H1 (cell line): Measurements from ENCODE around the gene IL1A. TPM values are rescaled to one million over a fixed set of nuclear protein-coding genes. Genes with fewer than 3 reads are reported as not detected.

Experiments
- CTCF ChIA-PET: fragments of 300-600 bp; sonication (Branson Sonifier 250); formaldehyde crosslinking; loops from one replicate; lab custom pipeline; 2021; ENCODE audit not compliant: partially characterized antibody; lab: Charles Lee
- POLR2A ChIA-PET: fragments of 300-600 bp; sonication (Branson Sonifier 250); formaldehyde crosslinking; loops from one replicate; lab custom pipeline; 2021; ENCODE audit warnings: inconsistent platforms; ENCODE audit not compliant: partially characterized antibody; lab: Charles Lee
- DNase-seq, 2 experiments: peaks; one replicate each; pipeline versions ENCODE4 v3.0.0 to v3.0.0-alpha.2; 2010 to 2022; ENCODE audit warnings: low spot score in 2 of 2, low read depth in 1 of 2, mixed read lengths in 1 of 2
- FAIRE-seq: peaks from 2 replicates; lab custom pipeline; 2011; peaks lifted over from hg19 to GRCh38; lab: Jason Lieb, UNC
- H2AFZ ChIP-seq: 2 replicates; pipeline ENCODE4 v1.8.1; 2012; ENCODE audit warnings: low read length, inconsistent platforms
- H2AK5ac ChIP-seq: 2 replicates; pipeline ENCODE4 v1.6.1; 2013; ENCODE audit warnings: low read depth, low read length
- H2BK120ac ChIP-seq: replicated peaks from 2 replicates; pipeline ENCODE3; 2013; ENCODE audit warnings: low read depth, low read length, inconsistent platforms
- H2BK12ac ChIP-seq: 2 replicates; pipeline ENCODE4 v1.6.1; 2013; ENCODE audit warnings: low read depth, low read length
- H2BK15ac ChIP-seq: 2 replicates; pipeline ENCODE4 v1.6.1; 2013; ENCODE audit warnings: low read length
- H2BK20ac ChIP-seq: 2 replicates; pipeline ENCODE4 v1.6.1; 2013; ENCODE audit warnings: low read length
- H2BK5ac ChIP-seq: 2 replicates; pipeline ENCODE4 v1.6.1; 2013; ENCODE audit warnings: low read depth, low read length
- H3K14ac ChIP-seq: 2 replicates; pipeline ENCODE4 v1.6.1; 2013; ENCODE audit warnings: inconsistent platforms; ENCODE audit not compliant: insufficient read length
- H3K18ac ChIP-seq: 2 replicates; pipeline ENCODE4 v1.6.1; 2013; ENCODE audit warnings: low read length; ENCODE audit errors: extremely low read depth
- H3K23ac ChIP-seq: 2 replicates; pipeline ENCODE4 v1.6.1; 2013; ENCODE audit warnings: inconsistent platforms; ENCODE audit not compliant: insufficient read length
- H3K23me2 ChIP-seq: 2 replicates; pipeline ENCODE4 v1.6.1; 2013; ENCODE audit warnings: low read depth, low read length
- H3K27ac ChIP-seq: 2 replicates; pipeline ENCODE4 v1.6.1; 2011; ENCODE audit warnings: low read depth, low read length, inconsistent platforms
- H3K27me3 ChIP-seq, 4 experiments: replicated peaks in 1 of 4; 1 replicate in 1 of 4; 2 replicates in 3 of 4; pipeline versions ENCODE4 v1.6.1 to v1.8.1; 2011 to 2013; ENCODE audit warnings: low read length in 3 of 4, mild to moderate bottlenecking in 3 of 4, inconsistent platforms in 2 of 4, mixed read lengths in 2 of 4, moderate library complexity in 1 of 4; ENCODE audit not compliant: control insufficient read depth in 3 of 4, insufficient read depth in 3 of 4; ENCODE audit errors: extremely low read depth in 1 of 4
- H3K36me3 ChIP-seq, 4 experiments: 2 replicates each; pipeline versions ENCODE4 v1.6.1 to v1.8.1; 2011 to 2013; ENCODE audit warnings: mild to moderate bottlenecking in 4 of 4, low read length in 3 of 4, moderate library complexity in 2 of 4, control low read depth in 1 of 4, inconsistent platforms in 1 of 4; ENCODE audit not compliant: insufficient read depth in 4 of 4, control insufficient read depth in 2 of 4
- H3K4ac ChIP-seq: replicated peaks from 2 replicates; pipeline ENCODE3; 2013; ENCODE audit warnings: low read length, low read depth, mixed read lengths, inconsistent platforms; ENCODE audit not compliant: insufficient read length
- H3K4me1 ChIP-seq, 4 experiments: replicated peaks in 1 of 4; 1 replicate in 1 of 4; 2 replicates in 3 of 4; pipeline versions ENCODE4 v1.6.1 to v1.8.1; 2011 to 2013; ENCODE audit warnings: low read length in 3 of 4, inconsistent platforms in 2 of 4, mixed read lengths in 1 of 4; ENCODE audit not compliant: insufficient read depth in 4 of 4, control insufficient read depth in 3 of 4
- H3K4me2 ChIP-seq, 2 experiments: 2 replicates each; pipeline versions ENCODE4 v1.6.1 to v1.8.1; 2011 to 2013; ENCODE audit warnings: low read depth in 2 of 2, low read length in 2 of 2, control low read depth in 1 of 2, inconsistent platforms in 1 of 2, mild to moderate bottlenecking in 1 of 2; ENCODE audit not compliant: insufficient read depth in 1 of 2
- H3K4me3 ChIP-seq, 4 experiments: fragments of 200-600, 300-600 bp in 1 of 4; sonication (generic), shearing (Covaris generic), sonication (Bioruptor Twin) in 1 of 4; 2 replicates each; pipeline versions ENCODE4 v1.5.1 to v1.8.1; 2011 to 2016; ENCODE audit warnings: low read length in 4 of 4, low read depth in 3 of 4, control low read depth in 2 of 4, inconsistent platforms in 2 of 4, mild to moderate bottlenecking in 2 of 4, mixed read lengths in 1 of 4, moderate library complexity in 1 of 4; ENCODE audit not compliant: insufficient read depth in 2 of 4; ENCODE audit errors: extremely low read depth in 1 of 4
- H3K56ac ChIP-seq: replicated peaks from 2 replicates; pipeline ENCODE3; 2013; ENCODE audit warnings: low read depth, mild to moderate bottlenecking, mixed read lengths, low read length, inconsistent platforms; ENCODE audit not compliant: insufficient read length
- H3K79me1 ChIP-seq: 2 replicates; pipeline ENCODE4 v1.6.1; 2013; ENCODE audit warnings: low read depth, low read length, control low read depth
- H3K79me2 ChIP-seq, 2 experiments: 2 replicates each; pipeline versions ENCODE4 v1.6.1 to v1.8.1; 2012 to 2013; ENCODE audit warnings: low read length in 2 of 2, mild to moderate bottlenecking in 2 of 2, inconsistent platforms in 1 of 2; ENCODE audit not compliant: insufficient read depth in 2 of 2, control insufficient read depth in 1 of 2
- H3K9ac ChIP-seq, 4 experiments: replicated peaks in 1 of 4; 1 replicate in 1 of 4; 2 replicates in 3 of 4; pipeline versions ENCODE4 v1.6.1 to v1.8.1; 2011 to 2013; ENCODE audit warnings: low read depth in 3 of 4, low read length in 3 of 4, control low read depth in 2 of 4, mild to moderate bottlenecking in 2 of 4, moderate library complexity in 2 of 4, inconsistent platforms in 1 of 4; ENCODE audit errors: extremely low read depth in 1 of 4
- H3K9me3 ChIP-seq, 2 experiments: 2 replicates each; pipeline versions ENCODE4 v1.6.1 to v1.8.1; 2012 to 2013; ENCODE audit warnings: mild to moderate bottlenecking in 2 of 2, moderate library complexity in 2 of 2, control low read depth in 1 of 2, inconsistent platforms in 1 of 2, low read depth in 1 of 2, low read length in 1 of 2, mixed read lengths in 1 of 2; ENCODE audit not compliant: insufficient read depth in 2 of 2
- H4K20me1 ChIP-seq, 2 experiments: replicated peaks in 1 of 2; 2 replicates each; pipeline versions ENCODE3 to v1.8.1; 2011 to 2013; ENCODE audit warnings: inconsistent platforms in 2 of 2, low read length in 2 of 2, mild to moderate bottlenecking in 1 of 2; ENCODE audit not compliant: insufficient read depth in 2 of 2, control insufficient read depth in 1 of 2
- H4K5ac ChIP-seq: 2 replicates; pipeline ENCODE4 v1.6.1; 2013; ENCODE audit warnings: low read length, low read depth, mixed read lengths, inconsistent platforms; ENCODE audit not compliant: insufficient read length
- H4K8ac ChIP-seq: 2 replicates; pipeline ENCODE4 v1.8.0; 2013; ENCODE audit warnings: mild to moderate bottlenecking, moderate library complexity, low read length, inconsistent platforms; ENCODE audit not compliant: insufficient read depth; ENCODE audit errors: extremely low read depth
- H4K91ac ChIP-seq: replicated peaks from 2 replicates; pipeline ENCODE3; 2013; ENCODE audit warnings: low read length, mixed read lengths, inconsistent platforms; ENCODE audit not compliant: insufficient read length
- CEBPB ChIP-seq: IDR thresholded peaks from 2 replicates; pipeline ENCODE4 v1.6.1; 2012; ENCODE audit warnings: low read depth, low read length
- EP300 ChIP-seq, 2 experiments: IDR thresholded peaks; 1 replicate in 1 of 2; 2 replicates in 1 of 2; pipeline ENCODE4 v1.6.1; 2011 to 2012; ENCODE audit warnings: low read depth in 2 of 2, low read length in 2 of 2, mild to moderate bottlenecking in 2 of 2, borderline replicate concordance in 1 of 2, inconsistent platforms in 1 of 2, moderate library complexity in 1 of 2
- GABPA ChIP-seq: IDR thresholded peaks from 2 replicates; pipeline ENCODE4 v1.6.1; 2011; ENCODE audit warnings: mild to moderate bottlenecking, low read length, moderate library complexity, borderline replicate concordance; ENCODE audit not compliant: insufficient read depth
- NRF1 ChIP-seq: IDR thresholded peaks from 2 replicates; pipeline ENCODE4 v1.6.1; 2011; ENCODE audit warnings: mild to moderate bottlenecking, low read depth, low read length, improper control_type of control experiment
- RAD21 ChIP-seq, 2 experiments: IDR thresholded peaks in 1 of 2; conservative IDR thresholded peaks in 1 of 2; 2 replicates each; pipeline ENCODE4 v1.6.1; 2011; ENCODE audit warnings: low read depth in 2 of 2, low read length in 2 of 2, improper control_type of control experiment in 1 of 2, inconsistent platforms in 1 of 2, mild to moderate bottlenecking in 1 of 2, moderate library complexity in 1 of 2
- RBBP5 ChIP-seq: IDR thresholded peaks from 2 replicates; pipeline ENCODE4 v1.7.1; 2012; ENCODE audit warnings: low read depth, mild to moderate bottlenecking, inconsistent platforms, low read length, moderate library complexity, borderline replicate concordance
- RNF2 ChIP-seq: fragments of 200-900, 300-1000 bp; sonication (generic); IDR thresholded peaks from 2 replicates; pipeline ENCODE4 v1.7.1; 2016; ENCODE audit warnings: borderline replicate concordance, low read depth, mild to moderate bottlenecking, antibody characterized with exemption, low read length; ENCODE audit not compliant: poor library complexity, severe bottlenecking; ENCODE audit errors: missing control alignments
- SIRT6 ChIP-seq: IDR thresholded peaks from one replicate; pipeline ENCODE4 v1.7.1; 2012; ENCODE audit warnings: low read length, inconsistent platforms
- SP1 ChIP-seq: IDR thresholded peaks from 2 replicates; pipeline ENCODE4 v1.6.1; 2011; ENCODE audit warnings: low read depth, low read length
- SUZ12 ChIP-seq: fragments of 200-600 bp; sonication (generic); IDR thresholded peaks from 2 replicates; pipeline ENCODE4 v1.6.1; 2012; ENCODE audit warnings: mild to moderate bottlenecking, inconsistent platforms, low read length, moderate library complexity, mixed read lengths
- TEAD4 ChIP-seq: IDR thresholded peaks from 2 replicates; pipeline ENCODE4 v1.6.1; 2012; ENCODE audit warnings: low read depth, low read length, inconsistent platforms, mixed read lengths
- WGBS, 2 experiments: shearing (Covaris generic) in 1 of 2; methylation state at CpG; one replicate each; pipeline versions ENCODE4 v1.1.6 to v1.1.7; 2013 to 2015; ENCODE audit warnings: low lambda C conversion rate in 2 of 2, mixed read lengths in 2 of 2, inconsistent platforms in 1 of 2, low coverage in 1 of 2, missing lambda C conversion rate in 1 of 2; ENCODE audit not compliant: insufficient replicate concordance in 2 of 2, insufficient coverage in 1 of 2, insufficient read length in 1 of 2; ENCODE audit errors: extremely low coverage in 1 of 2, missing lambda C conversion rate in 1 of 2; 5-methylcytosine and 5-hydroxymethylcytosine counted together
- polyA plus RNA-seq, 7 experiments: library from polyadenylated mRNA; depleted of rRNA in 3 of 7; stranded (reverse) in 5 of 7; unstranded in 2 of 7; fragments of >200 nt in 5 of 7; fragments of 200-250 nt in 2 of 7; gene quantifications; 1 replicate in 5 of 7; 2 replicates in 1 of 7; 4 replicates in 1 of 7; pipeline versions ENCODE4 v1.2.1 to v1.2.3, GENCODE V29; 2011 to 2013; ENCODE audit warnings: missing spikeins in 2 of 7, mixed read lengths in 2 of 7
- total RNA-seq: library from RNA; stranded (reverse); fragmentation: NEBNext Ultra II Directional; extraction: Animal tissue kit (Norgen Biotek cat#: 25700); gene quantifications from 2 replicates; pipeline ENCODE4 v1.2.1, GENCODE V29; 2021

IL1A gene
- total and polyA plus RNA-seq, 2 of the 8 experiments (the other 6 are each of a cell fraction or from before 2014, with no cell fraction given): 0.32 to 0.74 TPM

GRCh38 chr2:112821682-112822081, 37.4 kb upstream of the IL1A start:
- no peak overlapping the region for H2AFZ ChIP-seq
- no peak overlapping the region for H3K56ac ChIP-seq
- no peaks in the 10 kb centered on the region for H3K79me1 ChIP-seq
- no peak overlapping the region for H3K9ac ChIP-seq
- DNase-seq (no peak), FAIRE-seq (no peak)
- no peak overlapping the region for H3K18ac ChIP-seq
- no peak overlapping the region for H3K23ac ChIP-seq
- H3K4me3 ChIP-seq: no peak overlapping the region
- H2BK15ac ChIP-seq: peak overlapping the region; percentile 84; the same call in 1 of the 2 replicates
- H3K9me3 ChIP-seq: 0 out of 4 replicates have a peak, but pooled peaks cover 0 to under 1% of the 10 kb centered on the region in 2 experiments
- no peak overlapping the region for H4K5ac ChIP-seq
- H4K8ac ChIP-seq: no peak overlapping the region
- no peak overlapping the region for H4K91ac ChIP-seq
- H3K14ac ChIP-seq: no peak overlapping the region
- 88% methylated on average over 4 of the region's 4 CpGs; no CpG with 5 or more reads in 1 of the 2 experiments for WGBS, 2 experiments
- no peak overlapping the region for H2BK5ac ChIP-seq
- CTCF ChIA-PET: interaction anchor here (1.0 kb wide), 1 partner anchor 72 kb away, joined by 3 read pairs; no protein-coding TSS in a partner anchor
- H3K79me2 ChIP-seq: no peaks in the 10 kb centered on the region
- no peak overlapping the region for H2BK20ac ChIP-seq
- 0 out of 2 replicates have a peak overlapping the region, but pooled peaks have one; percentile 59 for H2AK5ac ChIP-seq
- no peaks in the 10 kb centered on the region for H3K36me3 ChIP-seq
- POLR2A ChIA-PET: no interaction called here
- peaks cover 0 to 16% (median 3%) of the 10 kb centered on the region in 4 experiments; a peak in 3 of 7 replicates for H3K4me1 ChIP-seq
- H3K23me2 ChIP-seq: no peaks in the 10 kb centered on the region
- no peaks in the 10 kb centered on the region for H4K20me1 ChIP-seq
- no peak overlapping the region for H3K27ac ChIP-seq
- H2BK12ac ChIP-seq: no peak overlapping the region
- H3K4me2 ChIP-seq: no peak overlapping the region
- no peak overlapping the region for H2BK120ac ChIP-seq
- no peak overlapping the region for H3K4ac ChIP-seq
- TF ChIP-seq SIRT6 (no peak), GABPA (no peak), RAD21 (IDR thresholded peaks at IDR 0.05 in 1 of 2, conservative IDR thresholded peaks at IDR 0.05 in 1 of 2; ENCODE audit: low read depth in 2 of 2, low read length in 2 of 2) (no peak), NRF1 (no peak), CEBPB (no peak), EP300 (IDR thresholded peaks at IDR 0.05; ENCODE audit: borderline replicate concordance in 1 of 2, low read depth in 2 of 2, low read length in 2 of 2) (no peak), SP1 (no peak), RNF2 (no peak), TEAD4 (no peak), SUZ12 (no peak), RBBP5 (no peak)
- peaks cover 0 to 2% (median 0%) of the 10 kb centered on the region in 4 experiments; a peak in 1 of 7 replicates for H3K27me3 ChIP-seq
